K562 (cell line): ENCODE measurements around the gene GUK1. TPM values are rescaled to one million over a fixed set of nuclear protein-coding genes. Genes with fewer than 3 reads are reported as not detected.

ENCODE experiments used
- ETS1 ChIP-seq: conservative IDR thresholded peaks from 2 replicates; pipeline ENCODE4 v1.6.1; 2011; ENCODE audit warnings: low read depth, mild to moderate bottlenecking, low read length; ENCODE audit not compliant: control insufficient read depth
- HNRNPUL1 ChIP-seq: fragments of 200-400 bp; formaldehyde crosslinking; IDR thresholded peaks from 2 replicates; pipeline ENCODE4 v1.6.1; 2017; ENCODE audit warnings: low read length
- KLF16 ChIP-seq: IDR thresholded peaks from 2 replicates; pipeline ENCODE4 v1.6.1; 2016; ENCODE audit warnings: antibody characterized with exemption
- MYC ChIP-seq, 2 experiments: fragments of 250-450 bp in 1 of 2; sonication (Bioruptor Pico) in 1 of 2; IDR thresholded peaks; 2 replicates each; pipeline versions ENCODE4 v1.5.1 to v1.6.1; 2012 to 2021; ENCODE audit warnings: low read depth in 2 of 2, borderline replicate concordance in 1 of 2, improper control_type of control experiment in 1 of 2, low read length in 1 of 2, mild to moderate bottlenecking in 1 of 2, moderate library complexity in 1 of 2
- NEUROD1 ChIP-seq: fragments of 150-350 bp; IDR thresholded peaks from 2 replicates; pipeline ENCODE4 v1.6.1; 2014; ENCODE audit warnings: borderline replicate concordance, low read length, low read depth; ENCODE audit not compliant: partially characterized antibody
- REST ChIP-seq, 2 experiments: fragments of 450-650 bp; formaldehyde crosslinking in 1 of 2; IDR thresholded peaks; 2 replicates each; pipeline versions ENCODE4 v1.4.0 to v1.6.1; 2014 to 2020; ENCODE audit warnings: mild to moderate bottlenecking in 2 of 2, borderline replicate concordance in 1 of 2, low read depth in 1 of 2
- SMARCC2 ChIP-seq: fragments of 450-650 bp; IDR thresholded peaks from 2 replicates; pipeline ENCODE4 v1.6.1; 2017; ENCODE audit warnings: antibody characterized with exemption, moderate library complexity, mild to moderate bottlenecking, low read depth
- SMARCE1 ChIP-seq: fragments of 450-650 bp; IDR thresholded peaks from 2 replicates; pipeline ENCODE4 v1.7.1; 2016; ENCODE audit warnings: mild to moderate bottlenecking
- TCF3 ChIP-seq: sonication (generic); formaldehyde crosslinking; IDR thresholded peaks from 2 replicates; pipeline ENCODE4 v1.4.0; 2020; ENCODE audit warnings: mild to moderate bottlenecking, missing genetic modification reagents
- ZFP36 ChIP-seq: fragments of 150-350 bp; IDR thresholded peaks from 2 replicates; pipeline ENCODE4 v1.6.1; 2018; ENCODE audit warnings: low read length, low read depth; ENCODE audit not compliant: partially characterized antibody
- ZNF146 ChIP-seq: IDR thresholded peaks from one replicate; pipeline ENCODE4 v1.6.1; 2018; ENCODE audit warnings: missing compliant biosample characterization; ENCODE audit not compliant: unreplicated experiment
- polyA plus RNA-seq, 8 experiments: library from polyadenylated mRNA; depleted of rRNA in 4 of 8; stranded (reverse) in 5 of 8; unstranded in 3 of 8; fragments of >200 nt; fragmentation: Nextera tagmentation in 2 of 8; fragmentation: Illumina TruSeq in 1 of 8; extraction: Ambion mirVana in 2 of 8; extraction: Trizol in 1 of 8; gene quantifications; 2 replicates each; pipeline versions ENCODE4 v1.2.1 to v1.2.3, GENCODE V29; 2011 to 2014; ENCODE audit warnings: inconsistent platforms in 1 of 8, missing spikeins in 1 of 8
- total RNA-seq, 7 experiments: library from RNA; depleted of rRNA in 6 of 7; stranded (reverse); fragments of >200 nt in 6 of 7; fragmentation: Illumina TruSeq in 2 of 7; extraction: Trizol in 2 of 7; gene quantifications; 2 replicates each; pipeline versions ENCODE4 v1.2.1 to v1.2.3, GENCODE V29; 2011 to 2021; ENCODE audit warnings: low replicate concordance in 1 of 7
- TF ChIP-seq, protein P1 (sequence below): fragments of 450-650 bp; formaldehyde crosslinking; IDR thresholded peaks from 2 replicates; pipeline ENCODE4 v1.4.0; 2020; ENCODE audit warnings: mild to moderate bottlenecking
- TF ChIP-seq, protein P2 (sequence below): fragments of 450-650 bp; IDR thresholded peaks from 2 replicates; pipeline ENCODE4 v1.6.1; 2016; ENCODE audit warnings: missing biosample characterization, missing genetic modification characterization

Gene GUK1
- total and polyA plus RNA-seq, 9 of the 15 experiments (the other 6 are each of a cell fraction or from before 2014, with no cell fraction given), result 7.0 to 331 (median 132) TPM

DNA sequence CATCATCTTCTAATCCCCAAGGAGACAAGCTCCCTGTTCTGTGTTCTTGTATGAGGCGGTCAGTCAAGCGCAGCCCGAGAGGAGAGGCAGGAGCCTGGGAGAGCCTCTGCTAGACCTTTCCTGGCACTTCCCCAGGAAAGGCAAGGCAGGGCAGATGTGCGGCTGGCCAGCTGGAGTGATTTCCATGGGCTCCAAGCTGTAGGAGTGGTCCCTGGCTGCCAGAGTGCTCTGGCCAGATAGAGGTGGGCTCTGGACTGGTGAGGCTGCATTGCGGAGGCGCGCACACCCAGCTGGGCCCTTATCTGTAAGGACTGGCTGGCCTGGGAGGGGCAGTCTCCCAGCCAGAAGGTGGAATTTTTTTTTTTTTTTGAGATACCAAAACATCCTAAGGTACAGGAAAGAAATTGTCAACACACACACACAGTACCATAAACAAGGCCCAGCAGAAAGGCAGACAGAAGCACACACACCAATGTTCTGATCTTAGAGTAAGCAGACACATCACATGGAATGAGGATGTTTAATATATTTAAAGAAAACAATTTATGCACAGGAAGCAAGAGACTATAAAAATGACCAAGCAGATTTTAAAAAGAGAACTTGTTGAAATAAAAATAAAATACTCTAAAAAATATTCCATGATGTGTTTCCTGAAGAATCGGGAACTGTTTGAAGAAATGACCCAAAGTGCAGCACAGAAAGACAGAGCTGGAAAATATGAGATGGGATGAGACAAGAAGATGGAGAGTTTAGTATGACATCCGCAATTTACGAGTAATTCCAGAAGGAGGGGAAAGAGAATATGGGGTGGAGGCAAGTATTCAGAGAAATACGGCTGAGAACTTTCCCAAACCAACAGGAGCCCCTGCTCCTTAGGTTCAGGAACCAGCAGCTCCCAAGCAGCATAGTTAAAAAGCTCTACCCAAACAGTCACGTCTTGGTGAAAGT, 38.9 kb downstream of the GUK1 start (continued):
- TF ChIP-seq REST (IDR thresholded peaks at IDR 0.05; ENCODE audit: borderline replicate concordance), result peak; percentile 22; the same call in 1 of the 2 replicates
- no peak for TF ChIP-seq REST (CRISPR knock-in tag; IDR thresholded peaks at IDR 0.05; ENCODE audit: low read depth)
- TF ChIP-seq, protein P1, sequence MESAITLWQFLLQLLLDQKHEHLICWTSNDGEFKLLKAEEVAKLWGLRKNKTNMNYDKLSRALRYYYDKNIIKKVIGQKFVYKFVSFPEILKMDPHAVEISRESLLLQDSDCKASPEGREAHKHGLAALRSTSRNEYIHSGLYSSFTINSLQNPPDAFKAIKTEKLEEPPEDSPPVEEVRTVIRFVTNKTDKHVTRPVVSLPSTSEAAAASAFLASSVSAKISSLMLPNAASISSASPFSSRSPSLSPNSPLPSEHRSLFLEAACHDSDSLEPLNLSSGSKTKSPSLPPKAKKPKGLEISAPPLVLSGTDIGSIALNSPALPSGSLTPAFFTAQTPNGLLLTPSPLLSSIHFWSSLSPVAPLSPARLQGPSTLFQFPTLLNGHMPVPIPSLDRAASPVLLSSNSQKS (CRISPR knock-in tag), result no peak
- TF ChIP-seq HNRNPUL1, result no peak
- TF ChIP-seq KLF16, result peak; percentile 91
- TF ChIP-seq ZNF146, result no peak
- peak; percentile 37 for TF ChIP-seq NEUROD1
- TF ChIP-seq, protein P2, sequence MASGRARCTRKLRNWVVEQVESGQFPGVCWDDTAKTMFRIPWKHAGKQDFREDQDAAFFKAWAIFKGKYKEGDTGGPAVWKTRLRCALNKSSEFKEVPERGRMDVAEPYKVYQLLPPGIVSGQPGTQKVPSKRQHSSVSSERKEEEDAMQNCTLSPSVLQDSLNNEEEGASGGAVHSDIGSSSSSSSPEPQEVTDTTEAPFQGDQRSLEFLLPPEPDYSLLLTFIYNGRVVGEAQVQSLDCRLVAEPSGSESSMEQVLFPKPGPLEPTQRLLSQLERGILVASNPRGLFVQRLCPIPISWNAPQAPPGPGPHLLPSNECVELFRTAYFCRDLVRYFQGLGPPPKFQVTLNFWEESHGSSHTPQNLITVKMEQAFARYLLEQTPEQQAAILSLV (tag), result no peak
- peak; percentile 2 for TF ChIP-seq ZFP36
- TF ChIP-seq MYC (IDR thresholded peaks at IDR 0.05; ENCODE audit: low read depth, low read length), result 0 out of 2 replicates have a peak, but pooled peaks have one; percentile 23
- no peak for TF ChIP-seq MYC (CRISPR knock-in tag; IDR thresholded peaks at IDR 0.05; ENCODE audit: borderline replicate concordance, low read depth)
- peak; percentile 87; the same call in 1 of the 2 replicates for TF ChIP-seq SMARCC2
- peak; percentile 88 for TF ChIP-seq ETS1
- TF ChIP-seq SMARCE1, result peak; percentile 87
- TF ChIP-seq TCF3 (CRISPR knock-in tag), result peak; percentile 95
